ENCODE data around the gene PLA2G4F.

The PLA2G4F gene

DNA sequence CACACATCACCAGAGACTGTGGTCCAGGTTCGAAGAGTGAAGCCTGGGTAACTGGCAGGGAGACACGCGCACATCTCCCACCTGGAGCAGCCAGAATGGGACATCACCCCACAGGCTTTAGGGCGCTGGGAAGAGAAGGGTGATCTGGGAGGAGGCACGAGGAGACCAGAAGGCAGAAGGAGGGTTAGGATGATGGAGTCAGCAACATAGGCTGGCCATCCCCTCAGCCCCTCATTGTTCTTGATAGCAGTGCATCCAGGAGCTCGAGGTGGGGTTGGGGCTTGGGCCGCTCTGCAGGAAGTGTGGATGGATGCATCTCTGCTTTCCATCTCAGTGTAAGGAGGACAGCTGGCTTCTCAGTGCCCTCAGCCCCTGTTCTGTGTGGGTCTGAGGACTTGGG lies 15.2 kb downstream of the PLA2G4F start:
- Histone ChIP-seq H3K9me3 (ENCODE audit: control insufficient read depth, low read length) (no peaks in the 10 kb centered on the region), H3K79me2 (no peaks in the 10 kb centered on the region), H3K36me3 (ENCODE audit: control insufficient read depth, insufficient read depth, low read length) (no peaks in the 10 kb centered on the region), H3K4me1 (no peaks in the 10 kb centered on the region), H3K4me2 (ENCODE audit: low read length) (no peak overlapping the region), H3K4me3 (ENCODE audit: low read depth, low read length) (no peak overlapping the region), H3K27me3 (ENCODE audit: control insufficient read depth, insufficient read depth, low read length) (no peaks in the 10 kb centered on the region), H3K27ac (no peak overlapping the region), H3K9ac (no peak overlapping the region), H2AFZ (no peak overlapping the region)
- TF ChIP-seq, protein P1, sequence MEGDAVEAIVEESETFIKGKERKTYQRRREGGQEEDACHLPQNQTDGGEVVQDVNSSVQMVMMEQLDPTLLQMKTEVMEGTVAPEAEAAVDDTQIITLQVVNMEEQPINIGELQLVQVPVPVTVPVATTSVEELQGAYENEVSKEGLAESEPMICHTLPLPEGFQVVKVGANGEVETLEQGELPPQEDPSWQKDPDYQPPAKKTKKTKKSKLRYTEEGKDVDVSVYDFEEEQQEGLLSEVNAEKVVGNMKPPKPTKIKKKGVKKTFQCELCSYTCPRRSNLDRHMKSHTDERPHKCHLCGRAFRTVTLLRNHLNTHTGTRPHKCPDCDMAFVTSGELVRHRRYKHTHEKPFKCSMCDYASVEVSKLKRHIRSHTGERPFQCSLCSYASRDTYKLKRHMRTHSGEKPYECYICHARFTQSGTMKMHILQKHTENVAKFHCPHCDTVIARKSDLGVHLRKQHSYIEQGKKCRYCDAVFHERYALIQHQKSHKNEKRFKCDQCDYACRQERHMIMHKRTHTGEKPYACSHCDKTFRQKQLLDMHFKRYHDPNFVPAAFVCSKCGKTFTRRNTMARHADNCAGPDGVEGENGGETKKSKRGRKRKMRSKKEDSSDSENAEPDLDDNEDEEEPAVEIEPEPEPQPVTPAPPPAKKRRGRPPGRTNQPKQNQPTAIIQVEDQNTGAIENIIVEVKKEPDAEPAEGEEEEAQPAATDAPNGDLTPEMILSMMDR (IDR thresholded peaks at IDR 0.05), result no peak

DNA sequence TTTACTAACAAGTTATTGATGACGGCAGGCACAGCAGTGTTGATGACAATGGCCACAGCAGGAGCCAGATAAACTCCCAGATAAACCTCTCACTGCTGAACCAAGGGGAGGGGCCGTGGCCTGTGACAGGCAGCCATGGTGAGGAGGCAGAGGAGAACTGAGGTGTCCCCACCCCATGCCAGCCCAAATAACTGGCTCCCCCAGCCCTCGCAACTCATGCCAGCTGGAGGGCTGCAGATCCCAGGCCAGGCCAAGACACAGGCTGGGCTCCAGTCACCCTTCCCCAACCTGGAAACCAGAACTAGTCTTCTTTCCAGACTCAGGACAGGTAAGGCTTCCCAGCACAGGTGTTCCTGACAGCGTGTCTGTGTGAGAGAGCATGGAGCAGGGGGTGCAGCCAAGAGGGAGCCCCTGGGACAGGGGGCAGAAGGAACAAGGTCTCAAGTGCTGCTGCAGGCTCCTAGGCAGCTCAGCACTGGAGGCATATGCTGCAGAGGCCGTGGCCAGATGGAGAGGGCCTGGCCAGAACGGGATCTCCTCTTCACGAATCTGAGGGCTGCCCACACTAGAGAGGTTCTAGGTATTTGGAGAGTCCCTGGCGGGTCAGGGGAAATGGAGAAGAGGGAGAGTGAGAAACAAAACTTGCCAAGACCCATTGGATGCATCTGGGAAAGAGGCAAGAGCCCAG lies 15.9 kb downstream of the PLA2G4F start:
- Histone ChIP-seq H3K4me1 (no peaks in the 10 kb centered on the region), H3K4me3 (ENCODE audit: low read depth, low read length) (no peak overlapping the region), H3K4me2 (ENCODE audit: low read length) (no peak overlapping the region), H3K36me3 (ENCODE audit: control insufficient read depth, insufficient read depth, low read length) (no peaks in the 10 kb centered on the region), H3K9me3 (ENCODE audit: control insufficient read depth, low read length) (no peaks in the 10 kb centered on the region), H2AFZ (no peak overlapping the region), H3K9ac (no peak overlapping the region), H3K79me2 (no peaks in the 10 kb centered on the region), H3K27ac (no peak overlapping the region), H3K27me3 (ENCODE audit: control insufficient read depth, insufficient read depth, low read length) (no peaks in the 10 kb centered on the region)
- TF ChIP-seq, protein P1 (IDR thresholded peaks at IDR 0.05), result no peak

DNA sequence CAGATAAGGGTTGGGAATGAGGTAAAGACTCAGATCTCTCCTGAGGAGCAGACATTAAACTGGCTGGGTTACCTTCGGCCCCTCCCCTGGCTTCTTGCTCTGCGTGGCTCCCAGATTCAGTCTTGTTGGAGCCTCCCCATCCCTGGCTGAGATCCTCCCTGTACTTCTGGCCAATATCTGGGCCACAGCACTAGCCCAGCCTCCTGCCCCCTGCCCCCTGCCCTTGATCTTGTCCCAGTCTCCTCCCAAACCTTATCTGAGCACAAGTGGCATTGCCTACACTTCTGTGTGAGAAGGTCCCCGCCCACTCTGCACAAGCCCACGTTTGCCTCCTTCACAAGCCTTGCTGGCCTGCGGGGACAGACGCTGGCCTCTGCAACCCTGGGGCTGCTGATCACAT lies 16.8 kb downstream of the PLA2G4F start:
- Histone ChIP-seq H2AFZ (no peak overlapping the region), H3K36me3 (ENCODE audit: control insufficient read depth, insufficient read depth, low read length) (no peaks in the 10 kb centered on the region), H3K4me3 (ENCODE audit: low read depth, low read length) (no peak overlapping the region), H3K9me3 (ENCODE audit: control insufficient read depth, low read length) (no peaks in the 10 kb centered on the region), H3K79me2 (no peaks in the 10 kb centered on the region), H3K27me3 (ENCODE audit: control insufficient read depth, insufficient read depth, low read length) (no peaks in the 10 kb centered on the region), H3K4me2 (ENCODE audit: low read length) (no peak overlapping the region), H3K9ac (no peak overlapping the region), H3K27ac (no peak overlapping the region), H3K4me1 (no peaks in the 10 kb centered on the region)
- TF ChIP-seq, protein P1 (IDR thresholded peaks at IDR 0.05), result no peak

DNA sequence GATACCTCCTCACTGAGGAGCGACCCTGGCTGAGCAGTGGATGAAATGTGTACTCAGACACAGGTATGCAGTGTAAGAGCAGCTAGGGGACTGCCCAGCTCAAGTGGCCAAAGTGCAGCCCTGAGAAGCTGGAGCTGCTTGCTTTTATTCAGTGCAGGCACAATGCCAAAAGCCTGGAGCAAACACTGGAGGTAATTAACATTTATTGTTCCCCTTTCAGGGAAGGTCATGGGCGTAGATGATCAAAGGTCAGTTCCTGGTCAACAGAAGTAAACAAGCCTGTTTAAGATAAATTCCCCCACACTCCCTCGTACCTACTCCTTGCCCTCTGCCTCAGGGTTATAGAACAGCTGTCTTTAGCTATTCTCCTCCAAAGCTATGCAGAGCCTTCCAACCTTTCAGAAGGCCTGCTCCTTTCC lies 17.5 kb downstream of the PLA2G4F start:
- Histone ChIP-seq H3K36me3 (ENCODE audit: control insufficient read depth, insufficient read depth, low read length) (no peaks in the 10 kb centered on the region), H3K27ac (no peak overlapping the region)
- TF ChIP-seq, protein P1 (IDR thresholded peaks at IDR 0.05), result no peak

DNA sequence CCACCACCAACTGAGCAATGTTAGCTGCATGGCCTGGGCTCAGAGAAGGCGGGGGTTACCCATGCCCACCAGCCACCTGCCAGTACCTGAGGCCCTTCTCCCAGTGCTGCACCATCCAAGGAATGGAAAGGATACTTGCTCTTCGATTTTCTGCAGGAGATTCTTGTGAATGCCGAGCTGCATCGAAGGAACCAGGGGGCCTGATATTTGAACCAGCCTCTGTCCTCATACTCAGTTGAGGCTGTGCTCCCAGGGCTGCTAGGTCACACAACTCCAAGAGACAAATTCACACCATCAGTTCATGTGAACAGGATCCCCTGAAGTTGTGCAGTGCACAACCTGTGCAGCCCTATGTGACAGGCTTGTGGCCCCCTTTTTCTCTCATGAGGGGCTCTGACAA lies 18.0 kb downstream of the PLA2G4F start:
- Histone ChIP-seq H2AFZ (no peak overlapping the region), H3K4me2 (ENCODE audit: low read length) (no peak overlapping the region), H3K36me3 (ENCODE audit: control insufficient read depth, insufficient read depth, low read length) (no peaks in the 10 kb centered on the region), H3K27me3 (ENCODE audit: control insufficient read depth, insufficient read depth, low read length) (no peaks in the 10 kb centered on the region), H3K9me3 (ENCODE audit: control insufficient read depth, low read length) (no peaks in the 10 kb centered on the region), H3K9ac (no peak overlapping the region), H3K27ac (no peak overlapping the region), H3K4me3 (ENCODE audit: low read depth, low read length) (no peak overlapping the region), H3K79me2 (no peaks in the 10 kb centered on the region), H3K4me1 (no peaks in the 10 kb centered on the region)
- TF ChIP-seq, protein P1 (IDR thresholded peaks at IDR 0.05), result no peak

More for the DNA sequence above, 17.5 kb downstream of the PLA2G4F start:
- no peak overlapping the region for H2AFZ ChIP-seq
- H3K9ac ChIP-seq, result no peak overlapping the region
- no peak overlapping the region for H3K4me2 ChIP-seq (ENCODE audit: low read length)
- no peaks in the 10 kb centered on the region for H3K79me2 ChIP-seq
- H3K4me1 ChIP-seq, result no peaks in the 10 kb centered on the region
- no peaks in the 10 kb centered on the region for H3K9me3 ChIP-seq (ENCODE audit: control insufficient read depth, low read length)
- H3K27me3 ChIP-seq (ENCODE audit: control insufficient read depth, insufficient read depth, low read length), result no peaks in the 10 kb centered on the region
- H3K4me3 ChIP-seq (ENCODE audit: low read depth, low read length), result no peak overlapping the region
